ENCODE results near the gene ALLC.
"Not testable (repeated sequence)": the region's sequence is repeated elsewhere in the genome, so short reads cannot be mapped to it uniquely, and the experiment has no call there.

The ALLC gene

DNA sequence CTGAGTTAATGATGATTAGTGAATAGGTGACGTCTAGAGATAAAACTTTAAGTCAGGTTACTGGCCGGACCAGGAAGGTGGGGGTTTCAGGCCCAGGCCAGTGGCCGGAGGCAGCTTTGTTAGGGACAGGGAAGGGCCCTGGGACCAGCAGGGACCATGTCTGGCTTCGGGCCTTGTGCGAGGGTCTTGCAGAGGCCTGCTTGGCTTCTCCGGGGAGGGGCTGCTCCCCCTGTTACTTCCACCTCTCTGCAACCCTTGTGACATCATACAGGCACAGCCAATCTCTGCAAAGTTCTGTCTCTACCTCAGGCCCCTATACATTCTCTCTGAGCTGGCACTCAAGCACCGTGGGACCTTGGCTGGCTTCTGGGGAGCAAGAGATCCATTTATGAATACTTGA lies at the start of gene ALLC:
TSS of gene ALLC (plus strand) at position 320 of the 400 bp plus-strand sequence. CDS start 12,958 bp downstream, outside the sequence.
- no peak for DNase-seq (ENCODE audit: low spot score)
- no peak for TF ChIP-seq CTCF (IDR thresholded peaks at IDR 0.05; ENCODE audit: extremely low read depth, missing control alignments)

- no peak for DNase-seq (ENCODE audit: low spot score)
- TF ChIP-seq CTCF (IDR thresholded peaks at IDR 0.05; ENCODE audit: extremely low read depth, missing control alignments), result no peak
These were observed 49.4 kb upstream of the ALLC start for GRCh38 chr2:3608373-3609278.

DNA sequence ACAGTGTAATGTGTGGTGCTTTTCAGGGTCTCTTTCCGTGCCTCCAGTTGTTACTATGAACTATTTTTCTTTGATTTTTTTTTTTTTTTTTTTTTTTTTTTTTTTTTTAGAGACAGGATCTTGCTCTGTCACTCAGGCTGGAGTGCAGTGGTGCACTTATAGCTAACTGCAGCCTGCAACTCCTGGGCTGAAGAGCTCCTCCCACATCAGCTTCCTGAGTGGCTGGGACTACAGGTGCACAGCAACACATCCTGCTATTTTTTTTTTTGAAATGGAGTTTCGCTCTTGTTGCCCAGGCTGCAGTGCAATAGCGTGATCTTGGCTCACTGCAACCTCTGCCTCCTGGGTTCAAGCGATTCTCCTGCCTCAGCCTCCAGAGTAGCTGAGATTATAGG lies 48.7 kb upstream of the ALLC start:
- not testable (repeated sequence) for DNase-seq (ENCODE audit: low spot score)

DNA sequence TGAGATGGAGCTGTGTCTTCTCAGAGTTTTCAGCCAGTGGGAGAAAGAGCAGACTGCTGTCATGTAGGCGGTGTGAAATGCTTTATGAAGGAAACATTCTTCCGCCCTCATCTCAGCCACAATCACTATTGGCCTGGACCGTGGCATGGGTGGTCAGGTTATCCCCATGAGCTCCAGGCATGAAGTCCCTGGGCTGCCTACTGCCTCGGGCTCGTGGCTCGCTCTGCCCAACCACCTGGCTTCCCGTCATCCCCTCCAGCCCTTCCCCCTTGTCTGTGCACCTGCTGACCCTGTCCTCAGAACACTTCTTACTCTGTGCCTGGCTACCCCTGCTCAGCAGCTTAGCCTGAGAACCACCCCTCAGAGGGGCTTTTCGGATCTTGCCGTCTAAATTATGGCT lies 47.6 kb upstream of the ALLC start:
- no peak for TF ChIP-seq CTCF (IDR thresholded peaks at IDR 0.05; ENCODE audit: extremely low read depth, missing control alignments)
- DNase-seq (ENCODE audit: low spot score), result no peak

DNA sequence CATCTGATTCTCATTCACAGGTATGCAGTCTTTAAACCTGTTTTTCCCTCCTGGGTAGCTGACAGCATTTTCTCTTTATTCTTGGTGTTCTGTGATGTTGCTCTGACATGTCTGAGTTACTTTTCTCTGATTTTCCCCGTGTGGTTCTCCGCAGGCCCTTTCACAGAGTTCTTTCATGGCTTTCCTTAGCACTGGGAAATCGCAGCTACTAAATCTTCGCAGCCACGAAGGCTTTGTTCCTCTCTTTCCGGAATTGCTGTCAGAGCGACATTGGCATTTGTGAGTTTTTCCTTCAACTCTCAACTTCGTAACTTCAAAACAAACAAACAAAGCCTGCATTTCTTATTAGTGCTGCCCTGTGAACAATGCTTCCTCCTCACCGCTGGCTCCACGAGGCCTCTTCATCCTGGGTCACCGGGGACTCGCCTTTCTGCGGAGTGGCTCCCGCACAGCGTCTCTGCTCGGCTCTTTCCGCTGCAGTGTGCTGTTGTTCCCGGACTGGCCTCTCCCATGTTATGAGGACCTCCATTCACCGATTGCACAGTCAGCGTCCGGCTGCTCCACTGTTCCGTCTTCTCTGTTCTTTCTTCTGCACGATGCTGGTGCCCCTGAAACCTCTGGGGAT lies 47.0 kb upstream of the ALLC start:
- DNase-seq (ENCODE audit: low spot score), result no peak
- no peak for TF ChIP-seq CTCF (IDR thresholded peaks at IDR 0.05; ENCODE audit: extremely low read depth, missing control alignments)

DNA sequence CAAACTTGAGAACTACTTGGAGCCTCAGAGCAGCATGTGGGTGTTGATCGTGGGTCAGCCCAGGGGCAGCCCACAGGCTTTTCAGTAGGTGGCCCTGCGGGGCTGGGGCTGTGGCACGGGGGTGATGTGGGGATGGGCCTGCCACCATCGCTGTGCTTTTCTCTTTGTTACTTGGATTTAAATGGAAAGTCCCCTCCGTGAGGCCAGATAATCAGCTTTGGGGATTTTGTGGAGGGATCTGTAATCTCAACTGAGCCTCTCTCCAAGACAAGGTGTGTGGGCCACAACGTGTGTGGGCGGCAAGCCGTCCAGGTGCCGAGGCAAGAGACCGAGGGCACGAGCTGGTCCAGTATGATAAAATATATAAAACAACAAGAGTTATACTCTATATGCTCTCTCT lies 46.4 kb upstream of the ALLC start:
- TF ChIP-seq CTCF (IDR thresholded peaks at IDR 0.05; ENCODE audit: extremely low read depth, missing control alignments), result no peak

GRCh38 chr2:3612639-3613523 lies 45.1 kb upstream of the ALLC start:
- TF ChIP-seq CTCF (IDR thresholded peaks at IDR 0.05; ENCODE audit: extremely low read depth, missing control alignments), result no peak
- no peak for DNase-seq (ENCODE audit: low spot score)

More for the DNA sequence above, 46.4 kb upstream of the ALLC start:
- DNase-seq (ENCODE audit: low spot score), result no peak

Data from GM20000 (cell line).